GM18498 (cell line): ENCODE measurements around the gene TP53BP2.
"Not testable (repeated sequence)": the region's sequence is repeated elsewhere in the genome, so short reads cannot be mapped to it uniquely, and the experiment has no call there.

ENCODE experiments used
- ATAC-seq: cut with Tn5 transposase; IDR thresholded peaks from one replicate; pipeline ENCODE4 v1.9.1; 2021; ENCODE audit warnings: mild to moderate bottlenecking, moderate library complexity; ENCODE audit not compliant: unreplicated experiment

The TP53BP2 gene

GRCh38 chr1:223833948-223834347 lies 11.8 kb downstream of the TP53BP2 start:
- no peak for ATAC-seq

- no peak for ATAC-seq
These were observed 13.2 kb downstream of the TP53BP2 start for GRCh38 chr1:223832637-223832943.

GRCh38 chr1:223831755-223832636 lies 13.8 kb downstream of the TP53BP2 start:
- ATAC-seq, result no peak

GRCh38 chr1:223829678-223830077 lies 16.1 kb downstream of the TP53BP2 start:
- no peak for ATAC-seq

- ATAC-seq, result no peak
These were observed 17.4 kb downstream of the TP53BP2 start for GRCh38 chr1:223828162-223828848.

GRCh38 chr1:223827193-223827663 lies 18.5 kb downstream of the TP53BP2 start:
- no peak for ATAC-seq

- ATAC-seq, result no peak
These were observed 19.7 kb downstream of the TP53BP2 start for GRCh38 chr1:223825767-223826748.

- no peak for ATAC-seq
These were observed 21.0 kb downstream of the TP53BP2 start for GRCh38 chr1:223824712-223825111.

GRCh38 chr1:223824287-223824686 lies 21.5 kb downstream of the TP53BP2 start:
- ATAC-seq, result no peak

- ATAC-seq, result no peak
These were observed 24.8 kb downstream of the TP53BP2 start for GRCh38 chr1:223820971-223821370.

GRCh38 chr1:223820515-223820858 lies 25.3 kb downstream of the TP53BP2 start:
- no peak for ATAC-seq

- no peak for ATAC-seq
These were observed 25.8 kb downstream of the TP53BP2 start for GRCh38 chr1:223819730-223820514.

GRCh38 chr1:223817265-223817664 lies 28.5 kb downstream of the TP53BP2 start:
- not testable (repeated sequence) for ATAC-seq

GRCh38 chr1:223815865-223816264 lies 29.9 kb downstream of the TP53BP2 start:
- no peak for ATAC-seq

- ATAC-seq, result no peak
These were observed 30.5 kb downstream of the TP53BP2 start for GRCh38 chr1:223815020-223815853.

- no peak for ATAC-seq
These were observed 32.1 kb downstream of the TP53BP2 start for GRCh38 chr1:223813645-223814044.

GRCh38 chr1:223811634-223812101 lies 34.1 kb downstream of the TP53BP2 start:
- no peak for ATAC-seq

- ATAC-seq, result no peak
These were observed 35.2 kb downstream of the TP53BP2 start for GRCh38 chr1:223810586-223810985.

- not testable (repeated sequence) for ATAC-seq
These were observed 35.8 kb downstream of the TP53BP2 start for GRCh38 chr1:223809905-223810304.
